Measurements from ENCODE around the gene UBR2. TPM values are rescaled to one million over a fixed set of nuclear protein-coding genes. Genes with fewer than 3 reads are reported as not detected.
A peak's percentile ranks its signal among the peaks of the same experiment; 100 is the strongest.

Gene UBR2
- total and polyA plus RNA-seq, 7 donors = 9.4 to 40.2 (median 33.6) TPM

DNA sequence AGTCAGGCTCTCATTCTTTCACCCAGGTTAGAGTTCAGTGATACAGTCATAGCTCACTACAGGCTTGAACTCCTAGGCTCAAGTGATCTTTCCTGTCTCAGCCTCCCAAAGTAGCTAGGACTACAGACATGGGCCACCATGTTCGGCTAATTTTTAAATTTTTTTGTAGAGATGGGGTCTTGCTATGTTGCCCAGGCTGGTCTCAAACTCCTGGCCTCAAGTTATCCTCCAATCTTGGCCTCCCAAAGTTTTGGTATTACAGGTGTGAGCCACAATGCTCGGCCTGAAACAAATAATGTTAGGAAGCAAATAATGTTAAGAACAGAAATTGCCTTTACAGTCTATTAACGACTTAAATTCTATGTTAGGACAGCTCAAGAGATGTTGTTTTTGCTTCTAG, 1.8 kb upstream of the UBR2 start:
- intact Hi-C loops (cut with DNase I) = no loop called here
- 56 to 67% (median 65%) methylated on average over 3 of the region's 3 CpGs for WGBS, 3 donors
- no peak overlapping the region for H3K27ac ChIP-seq
- no peak overlapping the region for H3K4me3 ChIP-seq
- H3K27me3 ChIP-seq (ENCODE audit: insufficient read depth in 3 of 3, low read length in 2 of 3) = no peaks in the 10 kb centered on the region
- H3K36me3 ChIP-seq (ENCODE audit: insufficient read depth in 1 of 2, low read depth in 1 of 2) = peaks cover 0 to 4% of the 10 kb centered on the region in 2 donors
- TF ChIP-seq, protein P1, sequence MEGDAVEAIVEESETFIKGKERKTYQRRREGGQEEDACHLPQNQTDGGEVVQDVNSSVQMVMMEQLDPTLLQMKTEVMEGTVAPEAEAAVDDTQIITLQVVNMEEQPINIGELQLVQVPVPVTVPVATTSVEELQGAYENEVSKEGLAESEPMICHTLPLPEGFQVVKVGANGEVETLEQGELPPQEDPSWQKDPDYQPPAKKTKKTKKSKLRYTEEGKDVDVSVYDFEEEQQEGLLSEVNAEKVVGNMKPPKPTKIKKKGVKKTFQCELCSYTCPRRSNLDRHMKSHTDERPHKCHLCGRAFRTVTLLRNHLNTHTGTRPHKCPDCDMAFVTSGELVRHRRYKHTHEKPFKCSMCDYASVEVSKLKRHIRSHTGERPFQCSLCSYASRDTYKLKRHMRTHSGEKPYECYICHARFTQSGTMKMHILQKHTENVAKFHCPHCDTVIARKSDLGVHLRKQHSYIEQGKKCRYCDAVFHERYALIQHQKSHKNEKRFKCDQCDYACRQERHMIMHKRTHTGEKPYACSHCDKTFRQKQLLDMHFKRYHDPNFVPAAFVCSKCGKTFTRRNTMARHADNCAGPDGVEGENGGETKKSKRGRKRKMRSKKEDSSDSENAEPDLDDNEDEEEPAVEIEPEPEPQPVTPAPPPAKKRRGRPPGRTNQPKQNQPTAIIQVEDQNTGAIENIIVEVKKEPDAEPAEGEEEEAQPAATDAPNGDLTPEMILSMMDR (IDR thresholded peaks at IDR 0.05) = no peak
- H3K9me3 ChIP-seq = no peaks in the 10 kb centered on the region
- peaks cover 13% of the 10 kb centered on the region for H3K4me1 ChIP-seq
- no peak for DNase-seq
- ATAC-seq = no peak

DNA sequence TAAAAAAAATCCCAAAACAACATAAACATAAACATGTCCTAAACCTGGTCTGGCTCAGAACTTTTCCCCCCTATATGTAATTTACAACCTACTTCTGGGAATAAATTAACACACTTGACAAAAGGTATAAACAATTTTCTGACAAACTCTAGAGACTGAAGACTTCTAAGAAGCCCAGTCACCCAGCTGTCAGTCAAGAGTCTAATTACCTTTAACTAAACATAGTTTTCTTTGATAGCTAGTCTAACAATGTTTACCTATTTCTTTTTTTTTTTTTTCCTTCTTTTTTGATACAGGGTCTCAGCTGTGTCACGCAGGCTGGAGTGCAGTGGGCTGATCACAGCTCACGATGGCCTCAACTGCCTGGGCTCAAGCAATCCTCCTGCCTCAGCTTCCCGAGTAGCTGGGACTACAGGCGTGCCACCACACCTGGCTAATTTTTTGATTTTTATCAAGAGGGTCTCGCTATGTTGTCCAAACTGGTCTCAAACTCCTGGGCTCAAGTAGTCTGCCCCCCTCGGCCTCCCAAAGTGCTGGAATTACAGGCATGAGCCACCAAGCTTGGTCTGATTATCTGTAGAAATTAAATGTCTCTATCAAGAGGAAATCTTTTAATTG, 932 bp upstream of the UBR2 start:
- H3K36me3 ChIP-seq (ENCODE audit: insufficient read depth in 1 of 2, low read depth in 1 of 2) = peaks cover 0 to 4% of the 10 kb centered on the region in 2 donors
- TF ChIP-seq, protein P1 (IDR thresholded peaks at IDR 0.05) = no peak
- H3K4me3 ChIP-seq = peak overlapping the region; percentile 87
- intact Hi-C loops (cut with DNase I) = no loop called here
- H3K4me1 ChIP-seq = peaks cover 18% of the 10 kb centered on the region
- H3K9me3 ChIP-seq = no peaks in the 10 kb centered on the region
- no peaks in the 10 kb centered on the region for H3K27me3 ChIP-seq (ENCODE audit: insufficient read depth in 3 of 3, low read length in 2 of 3)
- ATAC-seq (no peak), DNase-seq (no peak)
- H3K27ac ChIP-seq = peak overlapping the region; percentile 90
- WGBS, 3 donors = 79 to 86% (median 84%) methylated on average over 6 of the region's 6 CpGs

DNA sequence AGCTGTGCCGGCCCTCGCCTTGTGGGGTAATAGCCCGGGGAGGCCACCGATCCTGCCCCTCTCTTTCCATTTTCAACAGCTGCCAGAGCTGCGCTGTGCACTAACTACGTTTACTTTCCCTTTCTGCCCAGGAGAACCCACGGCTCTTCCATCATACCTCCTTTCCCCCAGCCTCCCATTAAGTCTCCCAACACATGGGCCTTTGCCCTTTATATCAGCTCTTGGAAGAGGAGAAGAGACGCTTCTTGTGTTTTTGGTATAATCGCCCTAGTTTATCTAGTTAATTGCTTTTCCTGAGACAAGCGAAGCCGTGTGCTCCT, 637 bp downstream of the UBR2 start:
- Histone ChIP-seq H3K36me3 (ENCODE audit: insufficient read depth in 1 of 2, low read depth in 1 of 2) (peaks cover 0 to 4% of the 10 kb centered on the region in 2 donors), H3K27ac (peak overlapping the region; percentile 90), H3K4me3 (peak overlapping the region; percentile 87), H3K27me3 (ENCODE audit: insufficient read depth in 3 of 3, low read length in 2 of 3) (no peaks in the 10 kb centered on the region), H3K4me1 (peaks cover 27% of the 10 kb centered on the region), H3K9me3 (no peaks in the 10 kb centered on the region)
- 0 to 1% (median 1%) methylated on average over 7 to 11 of the region's 11 CpGs for WGBS, 3 donors
- DNase-seq (no peak), ATAC-seq (no peak)
- TF ChIP-seq, protein P1 (IDR thresholded peaks at IDR 0.05) = no peak
- intact Hi-C loops (cut with DNase I) = no loop called here

DNA sequence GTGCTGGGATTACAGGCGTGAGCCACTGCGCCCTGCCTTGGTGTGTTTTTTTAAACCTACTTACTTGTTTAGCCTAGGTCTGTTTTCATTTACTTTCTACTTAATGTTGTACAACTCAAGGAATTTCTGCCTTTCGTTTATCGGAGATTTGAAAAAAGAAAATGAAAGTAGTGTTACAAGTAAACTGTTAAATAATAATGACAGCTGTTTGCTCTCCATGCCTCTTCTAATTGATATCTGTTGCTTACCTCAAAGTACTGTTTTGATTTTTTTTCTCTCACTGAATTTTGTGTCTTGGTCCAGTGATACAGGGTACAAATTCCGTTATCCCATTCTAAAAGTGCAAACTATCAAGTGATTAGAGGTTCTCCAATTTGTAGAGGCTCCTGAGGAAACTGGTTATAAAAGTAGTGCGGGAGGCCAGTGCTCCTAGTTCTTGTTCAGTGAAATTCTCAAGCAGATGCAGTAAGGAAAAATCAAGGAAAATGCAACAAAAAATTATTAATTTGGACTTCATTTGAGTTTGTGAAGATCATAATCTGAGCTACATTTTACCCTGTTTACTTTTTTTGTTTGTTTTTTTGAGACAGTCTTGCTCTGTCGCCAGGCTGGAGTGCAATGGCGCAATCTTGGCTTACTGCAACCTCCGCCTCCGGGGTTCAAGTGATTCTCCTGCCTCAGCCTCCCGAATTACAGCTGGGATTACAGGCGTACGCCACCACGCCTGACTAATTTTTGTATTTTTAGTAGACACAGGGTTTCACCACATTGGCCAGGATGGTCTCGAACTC, 2.2 kb downstream of the UBR2 start:
- peak overlapping the region; percentile 87 for H3K4me3 ChIP-seq
- ATAC-seq = no peak
- no peaks in the 10 kb centered on the region for H3K9me3 ChIP-seq
- DNase-seq = no peak
- TF ChIP-seq, protein P1 (IDR thresholded peaks at IDR 0.05) = no peak
- peaks cover 0 to 4% of the 10 kb centered on the region in 2 donors for H3K36me3 ChIP-seq (ENCODE audit: insufficient read depth in 1 of 2, low read depth in 1 of 2)
- 63 to 76% (median 64%) methylated on average over 15 of the region's 15 CpGs for WGBS, 3 donors
- H3K27me3 ChIP-seq (ENCODE audit: insufficient read depth in 3 of 3, low read length in 2 of 3) = no peaks in the 10 kb centered on the region
- H3K4me1 ChIP-seq = peaks cover 37% of the 10 kb centered on the region
- intact Hi-C loops (cut with DNase I) = no loop called here
- peak overlapping the region; percentile 90 for H3K27ac ChIP-seq
